Measurements from ENCODE around the gene CMTM4. TPM values are rescaled to one million over a fixed set of nuclear protein-coding genes. Genes with fewer than 3 reads are reported as not detected.

CMTM4 gene
- total and polyA plus RNA-seq, 2 experiments from 2014 or later, result 14.1 to 77.0 TPM

- Histone ChIP-seq H3K4me2 (no peak overlapping the region), H3K9me2 (ENCODE audit: insufficient read depth) (no peaks in the 10 kb centered on the region), H2AFZ (no peak overlapping the region), H3K4me1 (ENCODE audit: insufficient read depth) (0 out of 2 replicates have a peak, but pooled peaks cover 8% of the 10 kb centered on the region), H3F3A (replicated peaks; ENCODE audit: low read depth) (no peaks in the 10 kb centered on the region), H3K27me3 (ENCODE audit: insufficient read depth) (peaks cover 34% of the 10 kb centered on the region), H3K79me2 (replicated peaks; ENCODE audit: insufficient read depth) (no peaks in the 10 kb centered on the region), H3K36me3 (ENCODE audit: insufficient read depth) (no peaks in the 10 kb centered on the region), H3K4me3 (no peak overlapping the region), H3K27ac (ENCODE audit: low read depth) (no peak overlapping the region), H4K20me1 (replicated peaks; ENCODE audit: insufficient read depth) (no peaks in the 10 kb centered on the region)
- TF ChIP-seq ZNF462 (CRISPR knock-in tag; IDR thresholded peaks at IDR 0.05), result no peak
- TF ChIP-seq EZH2phosphoT487 (IDR thresholded peaks at IDR 0.05; ENCODE audit: unreplicated experiment), result no peak
- no peak for TF ChIP-seq EZH2 (IDR thresholded peaks at IDR 0.05; ENCODE audit: low read depth, unreplicated experiment)
- TF ChIP-seq JUNB (IDR thresholded peaks at IDR 0.05; ENCODE audit: unreplicated experiment), result no peak
- no peak for TF ChIP-seq POLR2AphosphoS5 (IDR thresholded peaks at IDR 0.05; ENCODE audit: low read depth)
- no peak for TF ChIP-seq CTCF (conservative IDR thresholded peaks at IDR 0.05; ENCODE audit: low read depth in 2 of 2)
- Mint-ChIP-seq H3K36me3 (ENCODE audit: low read depth) (no peaks in the 10 kb centered on the region), H3K27me3 (ENCODE audit: insufficient read depth, low read depth, poor library complexity) (peaks cover 26% of the 10 kb centered on the region), H3K4me3 (no peak overlapping the region), H3K4me1 (peaks cover 11% of the 10 kb centered on the region), H3K27ac (no peak overlapping the region), H3K9me3 (no peaks in the 10 kb centered on the region)
- no peak for DNase-seq (ENCODE audit: low spot score)
- ATAC-seq, result no peak
These were observed 122.0 kb downstream of the CMTM4 start for GRCh38 chr16:66574531-66574930.

Data from GM23338 (cell line).